ENCODE measurements around the gene LRPAP1.
"Not testable (repeated sequence)": the region's sequence is repeated elsewhere in the genome, so short reads cannot be mapped to it uniquely, and the experiment has no call there.

Gene LRPAP1

GRCh38 chr4:3559381-3560290, 27.4 kb upstream of the LRPAP1 start:
- DNase-seq; H3K4me3 ChIP-seq (ENCODE audit: control insufficient read depth in 1 of 7, extremely low read depth in 1 of 7, insufficient read depth in 4 of 7, low read depth in 2 of 7, low read length in 6 of 7); H3K27ac ChIP-seq (ENCODE audit: insufficient read depth in 1 of 2, low read depth in 1 of 2, low read length in 2 of 2, poor library complexity in 1 of 2, severe bottlenecking in 2 of 2); POLR2A ChIA-PET; H3K9me3 ChIP-seq (ENCODE audit: control extremely low read depth in 1 of 5, control insufficient read depth in 4 of 5, insufficient read depth in 2 of 5, low read depth in 1 of 5, low read length in 4 of 5); H3K36me3 ChIP-seq (ENCODE audit: control insufficient read depth in 4 of 4, insufficient read depth in 4 of 4, low read length in 3 of 4); H3K27me3 ChIP-seq (replicated peaks in 2 of 5; ENCODE audit: control insufficient read depth in 4 of 5, insufficient read depth in 5 of 5, low read length in 4 of 5); CTCF ChIA-PET: not testable (repeated sequence)
- peaks cover 0 to 25% (median 0%) of the 10 kb centered on the region in 4 experiments for H3K4me1 ChIP-seq (ENCODE audit: control extremely low read depth in 1 of 4, control insufficient read depth in 4 of 4, insufficient read depth in 4 of 4, low read length in 3 of 4)
- WGBS (ENCODE audit: insufficient coverage) = 100% methylated on average over 4 of the region's 13 CpGs

GRCh38 chr4:3558514-3558836, 26.3 kb upstream of the LRPAP1 start:
- DNase-seq; H3K27me3 ChIP-seq (replicated peaks in 2 of 5; ENCODE audit: control insufficient read depth in 4 of 5, insufficient read depth in 5 of 5, low read length in 4 of 5); POLR2A ChIA-PET; H3K27ac ChIP-seq (ENCODE audit: insufficient read depth in 1 of 2, low read depth in 1 of 2, low read length in 2 of 2, poor library complexity in 1 of 2, severe bottlenecking in 2 of 2); H3K36me3 ChIP-seq (ENCODE audit: control insufficient read depth in 4 of 4, insufficient read depth in 4 of 4, low read length in 3 of 4); H3K4me3 ChIP-seq (ENCODE audit: control insufficient read depth in 1 of 7, extremely low read depth in 1 of 7, insufficient read depth in 4 of 7, low read depth in 2 of 7, low read length in 6 of 7); CTCF ChIA-PET; H3K9me3 ChIP-seq (ENCODE audit: control extremely low read depth in 1 of 5, control insufficient read depth in 4 of 5, insufficient read depth in 2 of 5, low read depth in 1 of 5, low read length in 4 of 5): not testable (repeated sequence)
- H3K4me1 ChIP-seq (ENCODE audit: control extremely low read depth in 1 of 4, control insufficient read depth in 4 of 4, insufficient read depth in 4 of 4, low read length in 3 of 4) = peaks cover 0 to 29% (median 0%) of the 10 kb centered on the region in 4 experiments
- WGBS (ENCODE audit: insufficient coverage) = 40% methylated on average over 1 of the region's 7 CpGs

GRCh38 chr4:3557676-3558513, 25.7 kb upstream of the LRPAP1 start:
- DNase-seq; H3K4me3 ChIP-seq (ENCODE audit: control insufficient read depth in 1 of 7, extremely low read depth in 1 of 7, insufficient read depth in 4 of 7, low read depth in 2 of 7, low read length in 6 of 7); CTCF ChIA-PET; H3K27ac ChIP-seq (ENCODE audit: insufficient read depth in 1 of 2, low read depth in 1 of 2, low read length in 2 of 2, poor library complexity in 1 of 2, severe bottlenecking in 2 of 2); H3K36me3 ChIP-seq (ENCODE audit: control insufficient read depth in 4 of 4, insufficient read depth in 4 of 4, low read length in 3 of 4); POLR2A ChIA-PET; H3K9me3 ChIP-seq (ENCODE audit: control extremely low read depth in 1 of 5, control insufficient read depth in 4 of 5, insufficient read depth in 2 of 5, low read depth in 1 of 5, low read length in 4 of 5); H3K27me3 ChIP-seq (replicated peaks in 2 of 5; ENCODE audit: control insufficient read depth in 4 of 5, insufficient read depth in 5 of 5, low read length in 4 of 5): not testable (repeated sequence)
- 86% methylated on average over 7 of the region's 17 CpGs for WGBS (ENCODE audit: insufficient coverage)
- peaks cover 0 to 29% (median 0%) of the 10 kb centered on the region in 4 experiments for H3K4me1 ChIP-seq (ENCODE audit: control extremely low read depth in 1 of 4, control insufficient read depth in 4 of 4, insufficient read depth in 4 of 4, low read length in 3 of 4)

- H3K36me3 ChIP-seq (ENCODE audit: control insufficient read depth in 4 of 4, insufficient read depth in 4 of 4, low read length in 3 of 4); H3K27ac ChIP-seq (ENCODE audit: insufficient read depth in 1 of 2, low read depth in 1 of 2, low read length in 2 of 2, poor library complexity in 1 of 2, severe bottlenecking in 2 of 2); POLR2A ChIA-PET; H3K4me3 ChIP-seq (ENCODE audit: control insufficient read depth in 1 of 7, extremely low read depth in 1 of 7, insufficient read depth in 4 of 7, low read depth in 2 of 7, low read length in 6 of 7); CTCF ChIA-PET; H3K27me3 ChIP-seq (replicated peaks in 2 of 5; ENCODE audit: control insufficient read depth in 4 of 5, insufficient read depth in 5 of 5, low read length in 4 of 5); H3K9me3 ChIP-seq (ENCODE audit: control extremely low read depth in 1 of 5, control insufficient read depth in 4 of 5, insufficient read depth in 2 of 5, low read depth in 1 of 5, low read length in 4 of 5): not testable (repeated sequence)
- peaks cover 0 to 29% (median 0%) of the 10 kb centered on the region in 4 experiments for H3K4me1 ChIP-seq (ENCODE audit: control extremely low read depth in 1 of 4, control insufficient read depth in 4 of 4, insufficient read depth in 4 of 4, low read length in 3 of 4)
- peak in 2 of 3 donors; percentile 52 to 60 for DNase-seq
- 69% methylated on average over 5 of the region's 9 CpGs for WGBS (ENCODE audit: insufficient coverage)
Observed at GRCh38 chr4:3557088-3557492, 24.9 kb upstream of the LRPAP1 start.

- DNase-seq; H3K36me3 ChIP-seq (ENCODE audit: control insufficient read depth in 4 of 4, insufficient read depth in 4 of 4, low read length in 3 of 4); H3K9me3 ChIP-seq (ENCODE audit: control extremely low read depth in 1 of 5, control insufficient read depth in 4 of 5, insufficient read depth in 2 of 5, low read depth in 1 of 5, low read length in 4 of 5); H3K27me3 ChIP-seq (replicated peaks in 2 of 5; ENCODE audit: control insufficient read depth in 4 of 5, insufficient read depth in 5 of 5, low read length in 4 of 5); H3K4me3 ChIP-seq (ENCODE audit: control insufficient read depth in 1 of 7, extremely low read depth in 1 of 7, insufficient read depth in 4 of 7, low read depth in 2 of 7, low read length in 6 of 7); CTCF ChIA-PET; POLR2A ChIA-PET; H3K27ac ChIP-seq (ENCODE audit: insufficient read depth in 1 of 2, low read depth in 1 of 2, low read length in 2 of 2, poor library complexity in 1 of 2, severe bottlenecking in 2 of 2): not testable (repeated sequence)
- peaks cover 0 to 29% (median 0%) of the 10 kb centered on the region in 4 experiments for H3K4me1 ChIP-seq (ENCODE audit: control extremely low read depth in 1 of 4, control insufficient read depth in 4 of 4, insufficient read depth in 4 of 4, low read length in 3 of 4)
- 91% methylated on average over 6 of the region's 17 CpGs for WGBS (ENCODE audit: insufficient coverage)
Observed at GRCh38 chr4:3556244-3556867, 24.1 kb upstream of the LRPAP1 start.

- DNase-seq; H3K36me3 ChIP-seq (ENCODE audit: control insufficient read depth in 4 of 4, insufficient read depth in 4 of 4, low read length in 3 of 4); H3K4me3 ChIP-seq (ENCODE audit: control insufficient read depth in 1 of 7, extremely low read depth in 1 of 7, insufficient read depth in 4 of 7, low read depth in 2 of 7, low read length in 6 of 7); H3K27me3 ChIP-seq (replicated peaks in 2 of 5; ENCODE audit: control insufficient read depth in 4 of 5, insufficient read depth in 5 of 5, low read length in 4 of 5); POLR2A ChIA-PET; H3K9me3 ChIP-seq (ENCODE audit: control extremely low read depth in 1 of 5, control insufficient read depth in 4 of 5, insufficient read depth in 2 of 5, low read depth in 1 of 5, low read length in 4 of 5); CTCF ChIA-PET; H3K27ac ChIP-seq (ENCODE audit: insufficient read depth in 1 of 2, low read depth in 1 of 2, low read length in 2 of 2, poor library complexity in 1 of 2, severe bottlenecking in 2 of 2): not testable (repeated sequence)
- WGBS (ENCODE audit: insufficient coverage) = 92% methylated on average over 15 of the region's 18 CpGs
- peaks cover 0 to 29% (median 0%) of the 10 kb centered on the region in 4 experiments for H3K4me1 ChIP-seq (ENCODE audit: control extremely low read depth in 1 of 4, control insufficient read depth in 4 of 4, insufficient read depth in 4 of 4, low read length in 3 of 4)
Observed at GRCh38 chr4:3555459-3556070, 23.3 kb upstream of the LRPAP1 start.

All from common myeloid progenitor, CD34-positive (primary cell).